ENCODE data around the gene KBTBD13. TPM values are rescaled to one million over a fixed set of nuclear protein-coding genes. Genes with fewer than 3 reads are reported as not detected.
"Not testable (repeated sequence)": the region's sequence is repeated elsewhere in the genome, so short reads cannot be mapped to it uniquely, and the experiment has no call there.

Gene KBTBD13
- total RNA-seq, 1 donor from 2014 or later, result not detected

DNA sequence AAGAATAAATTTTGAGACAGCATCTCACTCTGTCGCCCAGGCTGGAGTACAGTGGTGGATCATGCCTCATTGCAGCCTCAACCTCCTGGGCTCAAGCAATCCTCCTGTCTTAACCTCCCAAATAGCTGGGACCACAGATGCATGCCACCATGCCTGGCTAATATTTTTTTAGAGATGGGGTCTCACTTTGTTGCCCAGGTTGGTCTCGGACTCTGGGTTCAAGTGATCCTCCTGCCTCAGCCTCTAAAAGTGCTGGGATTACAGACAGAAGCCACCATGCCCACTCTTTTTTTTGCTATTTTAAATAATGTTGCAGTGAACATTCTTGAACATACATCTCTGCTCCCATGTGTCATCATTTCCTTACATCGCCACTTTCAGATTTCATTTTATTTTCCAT lies 38.1 kb upstream of the KBTBD13 start:
- DNase-seq (ENCODE audit: low read depth), result no peak
- H3K4me3 ChIP-seq (ENCODE audit: low read depth, low read length), result no peak overlapping the region
- TF ChIP-seq, protein P1, sequence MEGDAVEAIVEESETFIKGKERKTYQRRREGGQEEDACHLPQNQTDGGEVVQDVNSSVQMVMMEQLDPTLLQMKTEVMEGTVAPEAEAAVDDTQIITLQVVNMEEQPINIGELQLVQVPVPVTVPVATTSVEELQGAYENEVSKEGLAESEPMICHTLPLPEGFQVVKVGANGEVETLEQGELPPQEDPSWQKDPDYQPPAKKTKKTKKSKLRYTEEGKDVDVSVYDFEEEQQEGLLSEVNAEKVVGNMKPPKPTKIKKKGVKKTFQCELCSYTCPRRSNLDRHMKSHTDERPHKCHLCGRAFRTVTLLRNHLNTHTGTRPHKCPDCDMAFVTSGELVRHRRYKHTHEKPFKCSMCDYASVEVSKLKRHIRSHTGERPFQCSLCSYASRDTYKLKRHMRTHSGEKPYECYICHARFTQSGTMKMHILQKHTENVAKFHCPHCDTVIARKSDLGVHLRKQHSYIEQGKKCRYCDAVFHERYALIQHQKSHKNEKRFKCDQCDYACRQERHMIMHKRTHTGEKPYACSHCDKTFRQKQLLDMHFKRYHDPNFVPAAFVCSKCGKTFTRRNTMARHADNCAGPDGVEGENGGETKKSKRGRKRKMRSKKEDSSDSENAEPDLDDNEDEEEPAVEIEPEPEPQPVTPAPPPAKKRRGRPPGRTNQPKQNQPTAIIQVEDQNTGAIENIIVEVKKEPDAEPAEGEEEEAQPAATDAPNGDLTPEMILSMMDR (IDR thresholded peaks at IDR 0.05; ENCODE audit: insufficient read depth, low read length, severe bottlenecking), result no peak
- no peak for FAIRE-seq
- H3K27me3 ChIP-seq (ENCODE audit: control insufficient read depth, insufficient read depth, low read length), result no peaks in the 10 kb centered on the region
- H3K36me3 ChIP-seq (ENCODE audit: control insufficient read depth, insufficient read depth, low read length), result no peaks in the 10 kb centered on the region

DNA sequence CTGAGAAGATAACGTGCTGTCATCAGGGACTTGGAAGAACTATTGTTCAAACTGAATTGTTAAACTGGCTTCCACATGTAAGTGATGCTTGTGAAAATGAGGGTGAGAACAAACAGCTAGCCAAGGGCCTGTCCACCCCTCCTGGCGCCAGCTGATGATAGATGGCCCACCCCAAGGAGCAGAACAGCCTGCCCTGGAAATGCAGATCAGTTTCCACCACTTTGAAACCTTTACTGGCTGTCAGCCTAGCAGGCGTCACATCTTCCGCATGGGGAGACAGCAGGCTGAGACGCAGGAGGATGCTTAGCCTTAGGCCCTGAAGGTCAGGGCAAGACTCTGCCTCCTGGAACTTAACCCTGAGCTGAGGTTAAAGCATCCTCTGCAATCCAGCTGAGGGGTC lies 37.7 kb upstream of the KBTBD13 start:
- no peaks in the 10 kb centered on the region for H3K27me3 ChIP-seq (ENCODE audit: control insufficient read depth, insufficient read depth, low read length)
- H3K4me3 ChIP-seq (ENCODE audit: low read depth, low read length), result no peak overlapping the region
- no peak for DNase-seq (ENCODE audit: low read depth)
- FAIRE-seq, result no peak
- no peaks in the 10 kb centered on the region for H3K36me3 ChIP-seq (ENCODE audit: control insufficient read depth, insufficient read depth, low read length)
- TF ChIP-seq, protein P1 (IDR thresholded peaks at IDR 0.05; ENCODE audit: insufficient read depth, low read length, severe bottlenecking), result no peak

DNA sequence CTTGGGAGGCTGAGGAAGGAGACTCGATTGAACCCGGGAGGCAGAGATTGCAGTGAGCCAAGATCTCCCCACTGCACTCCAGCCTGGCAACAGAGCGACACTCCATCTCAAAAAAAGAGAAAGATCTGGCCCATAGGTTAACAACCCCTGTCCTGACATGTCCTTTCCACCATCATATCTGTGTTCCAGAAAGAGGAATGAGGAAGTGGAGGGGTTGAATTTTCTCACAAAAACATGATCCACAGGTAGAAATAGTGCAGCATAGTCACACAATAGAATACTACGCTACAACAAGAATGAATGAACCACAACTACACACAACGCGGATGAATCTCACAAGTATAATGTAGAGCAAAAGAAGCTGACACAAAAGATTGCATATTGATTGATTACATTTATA lies 36.1 kb upstream of the KBTBD13 start:
- no peak for FAIRE-seq
- H3K27me3 ChIP-seq (ENCODE audit: control insufficient read depth, insufficient read depth, low read length), result no peaks in the 10 kb centered on the region
- H3K4me3 ChIP-seq (ENCODE audit: low read depth, low read length), result no peak overlapping the region
- TF ChIP-seq, protein P1 (IDR thresholded peaks at IDR 0.05; ENCODE audit: insufficient read depth, low read length, severe bottlenecking), result no peak
- peak; percentile 77 for DNase-seq (ENCODE audit: low read depth)
- H3K36me3 ChIP-seq (ENCODE audit: control insufficient read depth, insufficient read depth, low read length), result no peaks in the 10 kb centered on the region

DNA sequence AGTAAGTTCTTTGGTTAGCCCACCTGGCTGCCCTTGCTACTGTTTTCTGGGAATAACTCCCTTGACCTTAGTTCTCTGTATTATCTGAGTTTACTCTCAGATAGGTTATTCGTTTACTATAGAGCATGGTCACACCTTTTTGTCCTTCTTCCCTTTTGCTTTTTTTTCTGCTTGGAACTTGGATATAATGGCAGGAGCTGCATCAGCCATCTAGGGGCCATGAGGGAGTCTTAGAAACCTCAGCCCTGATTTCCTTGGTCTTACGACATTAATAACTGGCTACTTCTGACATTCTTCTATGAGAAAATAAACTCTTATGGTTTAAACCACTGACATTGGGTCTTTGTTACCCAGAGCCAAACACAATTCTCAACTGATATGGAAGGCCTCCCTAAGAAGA lies 34.8 kb upstream of the KBTBD13 start:
- FAIRE-seq, result no peak
- TF ChIP-seq, protein P1 (IDR thresholded peaks at IDR 0.05; ENCODE audit: insufficient read depth, low read length, severe bottlenecking), result no peak
- H3K27me3 ChIP-seq (ENCODE audit: control insufficient read depth, insufficient read depth, low read length), result no peaks in the 10 kb centered on the region
- no peak overlapping the region for H3K4me3 ChIP-seq (ENCODE audit: low read depth, low read length)
- DNase-seq (ENCODE audit: low read depth), result no peak
- H3K36me3 ChIP-seq (ENCODE audit: control insufficient read depth, insufficient read depth, low read length), result no peaks in the 10 kb centered on the region

DNA sequence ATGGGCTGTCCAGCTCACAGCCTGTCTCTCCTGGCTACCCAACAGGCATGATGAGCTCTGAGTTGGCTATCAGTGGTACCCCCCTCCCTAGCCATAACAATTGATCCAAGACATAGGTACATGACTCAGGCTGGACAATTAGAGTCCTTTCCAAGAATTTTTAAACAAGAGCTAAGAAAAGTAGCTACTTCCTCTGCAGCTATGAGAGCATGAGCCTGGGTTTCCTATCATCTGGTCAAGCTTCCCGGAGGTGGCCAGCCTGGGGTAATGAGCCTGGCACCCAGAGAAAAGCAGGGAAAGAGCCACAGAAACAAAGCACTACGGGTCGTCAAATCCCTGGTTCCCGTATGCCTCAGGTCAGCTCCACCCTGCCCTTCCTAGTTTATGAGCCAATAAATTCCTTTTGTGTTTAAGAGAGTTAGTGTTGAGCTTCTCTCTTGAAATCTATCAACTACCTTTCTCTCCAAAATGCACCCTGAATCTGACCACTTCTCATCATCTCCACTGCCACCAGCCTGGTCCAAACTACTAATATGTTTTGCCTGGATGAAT lies 33.7 kb upstream of the KBTBD13 start:
- FAIRE-seq (no peak), DNase-seq (ENCODE audit: low read depth) (no peak)
- Histone ChIP-seq H3K4me3 (ENCODE audit: low read depth, low read length) (no peak overlapping the region), H3K27me3 (ENCODE audit: control insufficient read depth, insufficient read depth, low read length) (no peaks in the 10 kb centered on the region), H3K36me3 (ENCODE audit: control insufficient read depth, insufficient read depth, low read length) (no peaks in the 10 kb centered on the region)
- TF ChIP-seq, protein P1 (IDR thresholded peaks at IDR 0.05; ENCODE audit: insufficient read depth, low read length, severe bottlenecking), result no peak

DNA sequence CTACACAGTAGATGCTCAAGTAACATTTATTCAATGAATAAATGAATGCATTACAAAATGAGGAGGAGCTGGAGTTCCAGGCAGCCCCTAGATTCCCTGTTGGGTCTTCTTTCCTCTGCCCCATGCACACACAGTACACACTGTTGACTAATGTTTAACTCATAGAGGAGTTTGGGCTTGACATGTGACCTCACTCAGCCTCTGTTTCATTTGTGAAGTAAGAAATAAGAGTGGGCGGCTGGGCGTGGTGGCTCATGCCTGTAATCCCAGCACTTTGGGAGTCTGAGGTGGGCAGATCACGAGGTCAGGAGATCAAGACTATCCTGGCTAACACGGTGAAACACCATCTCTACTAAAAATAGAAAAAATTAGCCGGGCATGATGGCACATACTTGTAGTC lies 32.3 kb upstream of the KBTBD13 start:
- FAIRE-seq; H3K4me3 ChIP-seq (ENCODE audit: low read depth, low read length); H3K36me3 ChIP-seq (ENCODE audit: control insufficient read depth, insufficient read depth, low read length); H3K27me3 ChIP-seq (ENCODE audit: control insufficient read depth, insufficient read depth, low read length): not testable (repeated sequence)
- DNase-seq (ENCODE audit: low read depth), result peak; percentile 96

All from bronchial epithelial cell (primary cell).